ENCODE data around the gene KLHL29. TPM values are rescaled to one million over a fixed set of nuclear protein-coding genes. Genes with fewer than 3 reads are reported as not detected.
A peak's percentile ranks its signal among the peaks of the same experiment; 100 is the strongest.

Gene KLHL29
- total RNA-seq, 4 donors from 2014 or later, result 4.8 to 17.0 (median 10.5) TPM

- H3K9me3 ChIP-seq, result no peaks in the 10 kb centered on the region
- intact Hi-C loops (cut with DNase I; ENCODE audit: low total_unique reads), result no loop called here
- no peak overlapping the region for H3K4me3 ChIP-seq
- TF ChIP-seq POLR2A (IDR thresholded peaks at IDR 0.05), result no peak
- TF ChIP-seq, protein P1, sequence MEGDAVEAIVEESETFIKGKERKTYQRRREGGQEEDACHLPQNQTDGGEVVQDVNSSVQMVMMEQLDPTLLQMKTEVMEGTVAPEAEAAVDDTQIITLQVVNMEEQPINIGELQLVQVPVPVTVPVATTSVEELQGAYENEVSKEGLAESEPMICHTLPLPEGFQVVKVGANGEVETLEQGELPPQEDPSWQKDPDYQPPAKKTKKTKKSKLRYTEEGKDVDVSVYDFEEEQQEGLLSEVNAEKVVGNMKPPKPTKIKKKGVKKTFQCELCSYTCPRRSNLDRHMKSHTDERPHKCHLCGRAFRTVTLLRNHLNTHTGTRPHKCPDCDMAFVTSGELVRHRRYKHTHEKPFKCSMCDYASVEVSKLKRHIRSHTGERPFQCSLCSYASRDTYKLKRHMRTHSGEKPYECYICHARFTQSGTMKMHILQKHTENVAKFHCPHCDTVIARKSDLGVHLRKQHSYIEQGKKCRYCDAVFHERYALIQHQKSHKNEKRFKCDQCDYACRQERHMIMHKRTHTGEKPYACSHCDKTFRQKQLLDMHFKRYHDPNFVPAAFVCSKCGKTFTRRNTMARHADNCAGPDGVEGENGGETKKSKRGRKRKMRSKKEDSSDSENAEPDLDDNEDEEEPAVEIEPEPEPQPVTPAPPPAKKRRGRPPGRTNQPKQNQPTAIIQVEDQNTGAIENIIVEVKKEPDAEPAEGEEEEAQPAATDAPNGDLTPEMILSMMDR (IDR thresholded peaks at IDR 0.05), result no peak
- H3K27me3 ChIP-seq, result no peaks in the 10 kb centered on the region
- no peaks in the 10 kb centered on the region for H3K36me3 ChIP-seq
- H3K27ac ChIP-seq, result peak overlapping the region in 1 of 2 donors; percentile 69
- no peak for DNase-seq
- no peaks in the 10 kb centered on the region for H3K4me1 ChIP-seq
These were observed 207.2 kb downstream of the KLHL29 start for GRCh38 chr2:23592061-23592685.

DNA sequence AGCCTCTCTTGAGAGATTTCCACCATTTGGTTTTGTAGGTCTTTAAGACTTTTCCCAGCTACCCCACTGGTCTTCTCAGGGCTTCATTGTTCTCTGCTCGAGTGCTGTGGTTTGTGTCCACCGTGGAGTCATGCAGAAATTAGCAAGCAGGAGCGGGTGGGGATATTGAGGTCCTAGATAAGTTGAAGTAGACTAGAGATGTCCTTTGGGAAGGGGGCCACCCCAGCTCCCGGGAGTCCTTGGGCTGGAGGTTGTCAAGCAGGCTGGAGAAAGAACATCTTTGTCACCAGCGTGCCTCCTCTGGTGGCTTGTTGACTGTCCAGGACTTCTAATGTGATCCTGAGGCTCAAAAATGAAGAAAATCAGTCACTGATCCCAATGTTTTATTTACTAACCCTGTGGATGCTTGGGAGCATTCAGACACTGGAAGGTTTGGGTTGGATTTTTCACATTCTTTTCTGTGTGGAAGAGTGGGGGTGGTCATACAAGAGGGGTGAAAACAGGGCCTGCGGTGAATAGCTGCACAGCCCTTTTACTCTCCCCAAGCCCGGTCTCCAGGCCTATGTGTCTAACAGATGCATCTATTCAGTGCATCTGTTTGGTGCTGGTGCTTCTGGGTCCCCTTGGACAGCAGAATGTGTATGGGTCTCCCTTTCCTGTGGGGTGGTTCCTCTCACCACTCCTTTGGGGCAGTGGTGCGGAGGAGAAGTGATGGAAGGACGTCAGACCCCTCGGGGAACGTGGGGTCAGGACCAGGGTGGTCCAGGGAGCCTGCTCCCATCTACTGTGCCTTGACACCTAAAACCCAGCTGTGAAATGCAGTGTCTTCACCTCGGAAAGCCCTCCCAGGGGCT, 208.1 kb downstream of the KLHL29 start:
- Histone ChIP-seq H3K9me3 (no peaks in the 10 kb centered on the region), H3K27me3 (no peaks in the 10 kb centered on the region), H3K27ac (peak overlapping the region; percentile 69), H3K4me1 (no peaks in the 10 kb centered on the region), H3K36me3 (no peaks in the 10 kb centered on the region), H3K4me3 (no peak overlapping the region)
- no peak for TF ChIP-seq POLR2A (IDR thresholded peaks at IDR 0.05)
- TF ChIP-seq, protein P1 (IDR thresholded peaks at IDR 0.05), result no peak
- DNase-seq, result no peak
- intact Hi-C loops (cut with DNase I; ENCODE audit: low total_unique reads), result no loop called here

- no peaks in the 10 kb centered on the region for H3K4me1 ChIP-seq
- no peak for TF ChIP-seq POLR2A (IDR thresholded peaks at IDR 0.05)
- TF ChIP-seq, protein P1 (IDR thresholded peaks at IDR 0.05), result no peak
- intact Hi-C loops (cut with DNase I; ENCODE audit: low total_unique reads), result no loop called here
- peak in 1 of 2 donors; percentile 65 for DNase-seq
- no peaks in the 10 kb centered on the region for H3K9me3 ChIP-seq
- H3K4me3 ChIP-seq, result no peak overlapping the region
- no peaks in the 10 kb centered on the region for H3K36me3 ChIP-seq
- no peaks in the 10 kb centered on the region for H3K27me3 ChIP-seq
- peak overlapping the region; percentile 69 for H3K27ac ChIP-seq
These were observed 208.9 kb downstream of the KLHL29 start for GRCh38 chr2:23593752-23594459.

DNA sequence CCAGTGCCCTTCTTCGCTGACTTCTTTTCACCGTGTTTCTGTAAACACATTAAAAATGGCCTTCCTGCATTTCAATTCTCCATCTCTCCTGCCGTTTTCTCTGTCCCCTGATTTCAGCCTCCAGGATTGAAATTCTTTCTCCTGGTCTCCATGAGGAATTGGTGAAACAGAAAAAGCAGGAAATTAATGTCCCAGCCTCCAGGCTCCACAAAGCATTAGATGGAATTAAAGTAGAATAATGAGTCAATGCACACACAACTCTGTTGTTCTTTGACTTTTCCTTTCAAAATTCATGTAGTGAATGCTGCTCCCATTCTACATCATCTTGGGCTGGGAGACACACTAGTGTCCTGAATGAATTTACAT, 209.5 kb downstream of the KLHL29 start:
- H3K4me3 ChIP-seq, result no peak overlapping the region
- H3K4me1 ChIP-seq, result no peaks in the 10 kb centered on the region
- intact Hi-C loops (cut with DNase I; ENCODE audit: low total_unique reads), result no loop called here

More for the DNA sequence above, 209.5 kb downstream of the KLHL29 start:
- no peaks in the 10 kb centered on the region for H3K36me3 ChIP-seq
- TF ChIP-seq, protein P1 (IDR thresholded peaks at IDR 0.05), result no peak
- no peak for TF ChIP-seq POLR2A (IDR thresholded peaks at IDR 0.05)
- no peaks in the 10 kb centered on the region for H3K9me3 ChIP-seq
- no peaks in the 10 kb centered on the region for H3K27me3 ChIP-seq
- no peak for DNase-seq
- H3K27ac ChIP-seq, result peak overlapping the region; percentile 69
